Keratinocyte (primary cell): ENCODE results near the gene ZZZ3. TPM values are rescaled to one million over a fixed set of nuclear protein-coding genes. Genes with fewer than 3 reads are reported as not detected.

ENCODE experiments used
- DNase-seq: peaks from one replicate; pipeline ENCODE4 v3.0.0-alpha.2; 2011; ENCODE audit warnings: low read depth, missing footprints, low spot score
- FAIRE-seq: peaks from 2 replicates; lab custom pipeline; 2011; peaks lifted over from hg19 to GRCh38; lab: Jason Lieb, UNC
- H2AFZ ChIP-seq: 2 replicates; pipeline ENCODE4 v1.6.0; 2012; ENCODE audit warnings: low read length, control low read depth, inconsistent platforms; ENCODE audit not compliant: control insufficient read depth
- H3K27ac ChIP-seq: 2 replicates; pipeline ENCODE4 v1.5.1; 2011; ENCODE audit warnings: low read length; ENCODE audit not compliant: control insufficient read depth, insufficient read depth
- H3K27me3 ChIP-seq: 3 replicates; pipeline ENCODE4 v1.6.0; 2011; ENCODE audit warnings: low read length; ENCODE audit not compliant: control insufficient read depth, insufficient read depth; ENCODE audit errors: extremely low read depth
- H3K36me3 ChIP-seq, 2 experiments: 2 replicates in 1 of 2; 3 replicates in 1 of 2; pipeline ENCODE4 v1.5.1; 2011; ENCODE audit warnings: low read length in 2 of 2, mild to moderate bottlenecking in 1 of 2; ENCODE audit not compliant: control insufficient read depth in 2 of 2, insufficient read depth in 2 of 2; ENCODE audit errors: extremely low read depth in 1 of 2
- H3K4me1 ChIP-seq: 3 replicates; pipeline ENCODE4 v1.5.1; 2011; ENCODE audit warnings: low read length; ENCODE audit not compliant: control insufficient read depth, insufficient read depth; ENCODE audit errors: extremely low read depth
- H3K4me2 ChIP-seq: 3 replicates; pipeline ENCODE4 v1.6.0; 2011; ENCODE audit warnings: low read depth, low read length; ENCODE audit not compliant: control insufficient read depth, insufficient read depth; ENCODE audit errors: extremely low read depth
- H3K4me3 ChIP-seq, 3 experiments: fragments of 200-600 bp in 1 of 3; sonication (generic) in 1 of 3; 2 replicates in 2 of 3; 3 replicates in 1 of 3; pipeline ENCODE4 v1.5.1; 2011 to 2016; ENCODE audit warnings: low read length in 3 of 3, mild to moderate bottlenecking in 3 of 3, control low read depth in 2 of 3, inconsistent platforms in 1 of 3, low read depth in 1 of 3, mixed read lengths in 1 of 3, mixed run types in 1 of 3, moderate library complexity in 1 of 3; ENCODE audit not compliant: control insufficient read depth in 2 of 3, insufficient read depth in 2 of 3; ENCODE audit errors: extremely low read depth in 1 of 3
- H3K79me2 ChIP-seq: 2 replicates; pipeline ENCODE4 v1.6.0; 2012; ENCODE audit warnings: low read length; ENCODE audit not compliant: control insufficient read depth, insufficient read depth
- H3K9ac ChIP-seq: 3 replicates; pipeline ENCODE4 v1.6.0; 2011; ENCODE audit warnings: low read length; ENCODE audit not compliant: control insufficient read depth, insufficient read depth; ENCODE audit errors: extremely low read depth
- H3K9me1 ChIP-seq: 3 replicates; pipeline ENCODE4 v1.6.0; 2011; ENCODE audit warnings: low read length; ENCODE audit not compliant: control insufficient read depth, insufficient read depth; ENCODE audit errors: extremely low read depth
- H3K9me3 ChIP-seq: 2 replicates; pipeline ENCODE4 v1.5.1; 2012; ENCODE audit warnings: low read depth, low read length; ENCODE audit not compliant: control insufficient read depth
- H4K20me1 ChIP-seq: 3 replicates; pipeline ENCODE4 v1.6.0; 2011; ENCODE audit warnings: low read length; ENCODE audit not compliant: control insufficient read depth, insufficient read depth; ENCODE audit errors: extremely low read depth
- EZH2 ChIP-seq: IDR thresholded peaks from one replicate; pipeline ENCODE4 v1.6.1; 2012; ENCODE audit warnings: inconsistent platforms, mild to moderate bottlenecking, low read length, moderate library complexity
- dilution Hi-C: fragments of 300-500 bp; cut with MboI; formaldehyde crosslinking; loops from one replicate; pipeline ENCODE4 v1.7.0; 2020; ENCODE audit warnings: low sequenced_read_pairs; ENCODE audit not compliant: extremely low pct_ligation_motif_present
- polyA plus RNA-seq, 5 experiments: library from polyadenylated mRNA; depleted of rRNA in 3 of 5; stranded (reverse) in 3 of 5; stranded (forward) in 1 of 5; unstranded in 1 of 5; fragments of >200 nt; gene quantifications; 1 replicate in 1 of 5; 2 replicates in 3 of 5; 3 replicates in 1 of 5; pipeline versions ENCODE4 v1.2.1 to v1.2.3, GENCODE V29; 2011 to 2012; ENCODE audit warnings: missing spikeins in 2 of 5, low read depth in 1 of 5, low replicate concordance in 1 of 5
- TF ChIP-seq, protein P1 (sequence below), 3 experiments: IDR thresholded peaks in 1 of 3; conservative IDR thresholded peaks in 1 of 3; optimal IDR thresholded peaks in 1 of 3; 2 replicates in 2 of 3; 3 replicates in 1 of 3; pipeline versions ENCODE3 to v1.5.1; 2011; ENCODE audit warnings: low read length in 3 of 3, mild to moderate bottlenecking in 3 of 3, moderate library complexity in 2 of 3, control low read depth in 1 of 3, inconsistent platforms in 1 of 3; ENCODE audit not compliant: insufficient read depth in 2 of 3; ENCODE audit errors: extremely low read depth in 1 of 3

Gene ZZZ3
- polyA plus RNA-seq, 1 donor (not counting 4 experiments of a cell fraction or from before 2014, with no cell fraction given), result 30.6 TPM

DNA sequence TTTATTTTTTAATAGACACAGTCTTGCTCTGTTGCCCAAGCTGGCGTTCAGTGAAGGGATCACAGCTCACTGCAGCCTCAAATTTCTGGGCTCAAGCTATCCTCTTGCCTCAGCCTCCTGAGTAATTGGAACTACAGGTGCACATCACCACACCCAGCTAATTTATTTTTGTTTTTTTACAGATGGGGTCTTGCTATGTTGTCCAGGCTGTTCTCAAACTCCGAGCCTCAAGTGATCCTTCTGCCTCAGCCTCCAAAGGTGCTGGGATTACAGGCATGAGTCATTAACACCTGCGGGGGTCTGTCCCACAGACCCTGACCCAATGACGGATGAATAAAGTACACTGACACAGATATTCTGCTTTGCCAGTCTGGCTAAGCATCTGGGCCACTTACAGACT is 33.6 kb upstream of the ZZZ3 start:
- H3K4me1 ChIP-seq, result no peaks in the 10 kb centered on the region
- no peak overlapping the region for H2AFZ ChIP-seq
- no peak overlapping the region for H3K27ac ChIP-seq
- no peak for DNase-seq
- H3K9ac ChIP-seq, result no peak overlapping the region
- no peaks in the 10 kb centered on the region for H3K79me2 ChIP-seq
- dilution Hi-C loops, result no loop called here
- no peak overlapping the region for H3K4me2 ChIP-seq
- FAIRE-seq, result no peak
- no peaks in the 10 kb centered on the region for H3K9me3 ChIP-seq
- TF ChIP-seq EZH2, result no peak
- TF ChIP-seq, protein P1, sequence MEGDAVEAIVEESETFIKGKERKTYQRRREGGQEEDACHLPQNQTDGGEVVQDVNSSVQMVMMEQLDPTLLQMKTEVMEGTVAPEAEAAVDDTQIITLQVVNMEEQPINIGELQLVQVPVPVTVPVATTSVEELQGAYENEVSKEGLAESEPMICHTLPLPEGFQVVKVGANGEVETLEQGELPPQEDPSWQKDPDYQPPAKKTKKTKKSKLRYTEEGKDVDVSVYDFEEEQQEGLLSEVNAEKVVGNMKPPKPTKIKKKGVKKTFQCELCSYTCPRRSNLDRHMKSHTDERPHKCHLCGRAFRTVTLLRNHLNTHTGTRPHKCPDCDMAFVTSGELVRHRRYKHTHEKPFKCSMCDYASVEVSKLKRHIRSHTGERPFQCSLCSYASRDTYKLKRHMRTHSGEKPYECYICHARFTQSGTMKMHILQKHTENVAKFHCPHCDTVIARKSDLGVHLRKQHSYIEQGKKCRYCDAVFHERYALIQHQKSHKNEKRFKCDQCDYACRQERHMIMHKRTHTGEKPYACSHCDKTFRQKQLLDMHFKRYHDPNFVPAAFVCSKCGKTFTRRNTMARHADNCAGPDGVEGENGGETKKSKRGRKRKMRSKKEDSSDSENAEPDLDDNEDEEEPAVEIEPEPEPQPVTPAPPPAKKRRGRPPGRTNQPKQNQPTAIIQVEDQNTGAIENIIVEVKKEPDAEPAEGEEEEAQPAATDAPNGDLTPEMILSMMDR (optimal IDR thresholded peaks at IDR 0.05 in 1 of 3, IDR thresholded peaks at IDR 0.05 in 1 of 3, conservative IDR thresholded peaks at IDR 0.05 in 1 of 3; ENCODE audit: extremely low read depth in 1 of 3, insufficient read depth in 2 of 3, low read length in 3 of 3), result no peak
- no peaks in the 10 kb centered on the region for H3K27me3 ChIP-seq
- no peak overlapping the region for H3K4me3 ChIP-seq
- no peaks in the 10 kb centered on the region for H4K20me1 ChIP-seq
- no peaks in the 10 kb centered on the region for H3K9me1 ChIP-seq
- H3K36me3 ChIP-seq, result peaks cover 4 to 6% of the 10 kb centered on the region in 2 experiments

DNA sequence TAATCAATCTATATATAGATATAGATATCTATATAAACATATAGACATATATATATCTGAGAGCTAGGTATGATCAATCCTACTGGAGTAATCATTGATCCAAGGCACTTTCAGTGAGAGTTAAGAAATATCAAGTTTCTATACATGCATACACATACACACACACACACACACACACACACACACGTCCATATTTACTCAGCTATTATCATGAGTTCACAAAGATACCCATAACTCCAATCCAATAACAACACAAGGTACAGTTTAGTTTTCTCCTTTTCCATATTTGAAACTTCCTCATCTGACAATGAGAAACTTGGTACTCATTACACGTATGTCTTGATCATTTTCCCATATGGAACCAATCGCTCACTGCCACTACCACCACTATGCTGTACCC is 27.3 kb upstream of the ZZZ3 start:
- no peak for FAIRE-seq
- dilution Hi-C loops, result no loop called here
- H3K4me2 ChIP-seq, result no peak overlapping the region

More for the DNA sequence above, 27.3 kb upstream of the ZZZ3 start:
- H3K4me3 ChIP-seq, result no peak overlapping the region
- no peaks in the 10 kb centered on the region for H3K9me1 ChIP-seq
- no peaks in the 10 kb centered on the region for H3K79me2 ChIP-seq
- no peaks in the 10 kb centered on the region for H3K9me3 ChIP-seq
- TF ChIP-seq, protein P1 (optimal IDR thresholded peaks at IDR 0.05 in 1 of 3, IDR thresholded peaks at IDR 0.05 in 1 of 3, conservative IDR thresholded peaks at IDR 0.05 in 1 of 3; ENCODE audit: extremely low read depth in 1 of 3, insufficient read depth in 2 of 3, low read length in 3 of 3), result no peak
- TF ChIP-seq EZH2, result no peak
- no peak overlapping the region for H3K9ac ChIP-seq
- H3K4me1 ChIP-seq, result no peaks in the 10 kb centered on the region
- H3K36me3 ChIP-seq, result peaks cover 6 to 14% of the 10 kb centered on the region in 2 experiments
- DNase-seq, result no peak
- H3K27ac ChIP-seq, result no peak overlapping the region
- H2AFZ ChIP-seq, result no peak overlapping the region
- H4K20me1 ChIP-seq, result no peaks in the 10 kb centered on the region
- H3K27me3 ChIP-seq, result no peaks in the 10 kb centered on the region
